ENCODE measurements around the gene UGT1A3.
A peak's percentile ranks its signal among the peaks of the same experiment; 100 is the strongest.

Gene UGT1A3

GRCh38 chr2:233706720-233707119 is 22.1 kb upstream of the UGT1A3 start:
- H3K4me3 ChIP-seq (replicated peaks in 1 of 2; ENCODE audit: low read depth in 2 of 2, low read length in 2 of 2) = no peak overlapping the region
- DNase-seq (ENCODE audit: low read depth in 2 of 2) = peak; percentile 38 to 62
- TF ChIP-seq CTCF (IDR thresholded peaks at IDR 0.05; ENCODE audit: low read depth, low read length) = no peak

GRCh38 chr2:233707940-233708644 is 20.8 kb upstream of the UGT1A3 start:
- peak; percentile 62 for DNase-seq (ENCODE audit: low read depth in 2 of 2)
- H3K4me3 ChIP-seq (replicated peaks in 1 of 2; ENCODE audit: low read depth in 2 of 2, low read length in 2 of 2) = no peak overlapping the region
- TF ChIP-seq CTCF (IDR thresholded peaks at IDR 0.05; ENCODE audit: low read depth, low read length) = no peak

- DNase-seq (ENCODE audit: low read depth in 2 of 2) = no peak
- H3K4me3 ChIP-seq (replicated peaks in 1 of 2; ENCODE audit: low read depth in 2 of 2, low read length in 2 of 2) = no peak overlapping the region
- no peak for TF ChIP-seq CTCF (IDR thresholded peaks at IDR 0.05; ENCODE audit: low read depth, low read length)
Observed at GRCh38 chr2:233708942-233709341, 19.9 kb upstream of the UGT1A3 start.

GRCh38 chr2:233711312-233712008 is 17.4 kb upstream of the UGT1A3 start:
- DNase-seq (ENCODE audit: low read depth in 2 of 2) = peak; percentile 80 to 88
- no peak overlapping the region for H3K4me3 ChIP-seq (replicated peaks in 1 of 2; ENCODE audit: low read depth in 2 of 2, low read length in 2 of 2)
- TF ChIP-seq CTCF (IDR thresholded peaks at IDR 0.05; ENCODE audit: low read depth, low read length) = peak; percentile 95

- DNase-seq (ENCODE audit: low read depth in 2 of 2) = no peak
- no peak for TF ChIP-seq CTCF (IDR thresholded peaks at IDR 0.05; ENCODE audit: low read depth, low read length)
- H3K4me3 ChIP-seq (replicated peaks in 1 of 2; ENCODE audit: low read depth in 2 of 2, low read length in 2 of 2) = no peak within 1 kb of the TSS
Observed at GRCh38 chr2:233712611-233713261, 16.1 kb upstream of the UGT1A3 start, which contains the start of gene UGT1A5. TSS of gene UGT1A5 (plus strand) at chr2:233712907. CDS start at chr2:233712992, 85 bp downstream.

GRCh38 chr2:233713262-233713615 is 15.6 kb upstream of the UGT1A3 start:
- H3K4me3 ChIP-seq (replicated peaks in 1 of 2; ENCODE audit: low read depth in 2 of 2, low read length in 2 of 2) = no peak overlapping the region
- DNase-seq (ENCODE audit: low read depth in 2 of 2) = no peak
- no peak for TF ChIP-seq CTCF (IDR thresholded peaks at IDR 0.05; ENCODE audit: low read depth, low read length)

Data from cardiac fibroblast (primary cell).